AG20443 (cell line): ENCODE results near the gene POLN.
"Not testable (repeated sequence)": the region's sequence is repeated elsewhere in the genome, so short reads cannot be mapped to it uniquely, and the experiment has no call there.

Experiments used
- DNase-seq: peaks from one replicate; pipeline ENCODE4 v3.0.0; 2012; ENCODE audit warnings: low spot score, mixed read lengths

Gene POLN

DNA sequence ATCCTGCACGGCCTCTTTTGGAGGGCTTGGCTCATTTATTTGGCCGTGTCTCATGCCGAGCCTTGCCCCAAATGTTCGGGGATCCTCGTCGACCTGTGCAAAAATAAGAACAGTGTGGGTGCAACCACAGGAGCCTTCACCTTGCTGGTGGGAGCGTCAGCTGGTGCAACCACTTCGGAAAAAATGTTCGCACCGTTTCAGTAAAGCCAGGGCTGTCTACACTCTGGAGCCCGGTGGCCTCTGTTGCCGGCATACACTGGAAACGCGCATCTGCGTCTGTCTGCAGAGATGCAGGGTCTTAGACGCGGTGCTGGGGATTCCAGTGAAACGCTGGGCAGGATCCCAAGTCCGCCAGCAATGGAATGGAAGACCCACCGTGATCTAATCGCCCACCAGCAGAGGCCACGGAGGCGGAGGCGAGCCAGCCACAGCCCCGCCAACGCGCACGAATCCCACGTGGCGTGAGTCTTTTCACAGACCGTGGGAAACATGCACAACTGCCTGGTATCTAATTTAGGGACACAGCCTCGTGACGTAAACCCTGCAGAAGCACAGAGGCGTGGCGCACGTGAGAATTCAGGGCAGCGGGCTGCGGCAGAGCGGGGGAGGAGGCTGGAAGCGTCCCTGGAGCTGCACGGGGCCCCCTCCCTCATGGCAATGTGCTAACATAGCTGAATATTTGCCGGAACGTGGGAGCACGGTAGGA lies 33.8 kb upstream of the POLN start:
- DNase-seq, result no peak

DNA sequence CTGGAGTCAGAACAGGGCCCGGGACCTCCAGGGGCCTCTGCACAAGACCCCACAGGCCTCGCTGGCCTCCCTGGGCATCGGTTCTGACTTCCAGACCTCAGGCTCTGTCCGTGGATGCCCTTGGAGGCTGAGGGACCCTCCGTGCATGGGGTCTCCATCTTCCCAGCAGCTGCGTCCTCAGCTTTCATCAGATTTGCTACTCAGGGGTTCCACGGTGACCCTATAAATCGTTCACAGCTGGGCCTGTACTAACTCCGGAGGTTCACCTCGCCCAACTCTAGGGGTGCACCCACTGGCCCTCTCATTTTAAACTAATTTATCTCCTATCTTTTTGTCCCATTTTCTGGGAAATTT lies 33.1 kb upstream of the POLN start:
- DNase-seq, result not testable (repeated sequence)

DNA sequence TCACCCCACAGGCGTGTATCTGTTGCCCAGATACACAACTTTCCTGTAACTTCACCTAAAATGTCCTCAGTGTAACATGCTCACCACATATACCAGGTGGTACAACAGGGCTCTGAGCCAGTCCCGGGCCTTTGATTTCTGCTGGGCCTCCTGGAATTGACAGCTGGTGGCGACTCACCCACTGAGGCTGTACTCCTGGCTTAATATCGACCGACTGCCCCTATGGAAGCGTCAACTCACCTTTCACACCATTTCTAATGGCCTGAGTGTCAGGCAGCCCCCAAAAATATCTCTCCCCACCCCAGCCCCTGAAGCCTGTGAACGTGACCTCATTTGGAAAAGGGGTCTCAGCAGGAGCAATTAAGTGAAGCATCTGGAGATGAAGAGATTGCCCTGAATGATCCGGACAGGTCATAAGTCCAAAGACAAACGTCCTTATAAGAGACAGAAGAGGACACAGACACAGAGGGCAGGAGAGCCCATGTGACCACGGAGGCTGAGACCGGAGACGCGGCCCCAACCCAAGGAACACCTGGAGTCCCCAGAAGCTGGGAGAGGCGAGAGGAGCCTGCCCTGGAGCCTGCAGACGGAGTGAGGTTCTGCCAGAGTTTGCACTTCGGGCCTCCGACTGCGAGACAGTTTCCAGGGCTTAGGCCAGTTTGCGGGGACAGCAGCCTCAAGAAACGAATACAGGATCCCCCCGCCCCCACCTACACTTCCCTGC lies 32.6 kb upstream of the POLN start:
- DNase-seq, result no peak

DNA sequence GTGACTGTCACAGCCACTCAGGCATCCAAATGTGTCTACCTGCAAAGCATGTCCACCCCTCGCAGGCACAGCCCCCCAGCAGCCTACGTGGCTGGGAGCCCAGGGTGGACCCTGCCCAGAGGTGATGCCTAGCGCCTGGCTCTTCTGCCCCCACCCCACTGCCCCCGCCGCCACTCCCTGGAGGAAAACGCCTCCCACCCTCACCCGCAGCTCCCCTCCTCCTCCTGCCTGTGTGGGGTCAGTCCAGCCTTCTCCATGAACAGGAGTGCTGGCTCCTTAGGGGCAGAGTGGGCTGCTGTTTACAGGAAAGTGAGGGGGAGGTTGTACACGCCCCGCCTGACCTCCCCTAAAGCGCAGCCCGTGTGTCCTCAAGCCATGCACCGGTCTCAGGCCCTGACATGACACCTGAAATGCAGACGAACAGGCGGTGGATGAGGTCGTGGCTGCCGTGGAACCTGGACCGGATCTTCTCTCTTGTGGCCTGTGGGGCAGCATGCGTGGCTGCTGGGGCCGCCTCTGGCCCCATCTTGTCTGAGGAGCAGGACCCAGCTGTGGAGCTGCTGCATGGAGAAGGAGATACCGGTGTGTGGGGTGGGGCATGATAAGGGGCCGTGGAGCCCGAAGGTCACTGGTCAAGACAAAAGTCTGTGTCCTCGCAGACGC lies 31.9 kb upstream of the POLN start:
- no peak for DNase-seq

DNA sequence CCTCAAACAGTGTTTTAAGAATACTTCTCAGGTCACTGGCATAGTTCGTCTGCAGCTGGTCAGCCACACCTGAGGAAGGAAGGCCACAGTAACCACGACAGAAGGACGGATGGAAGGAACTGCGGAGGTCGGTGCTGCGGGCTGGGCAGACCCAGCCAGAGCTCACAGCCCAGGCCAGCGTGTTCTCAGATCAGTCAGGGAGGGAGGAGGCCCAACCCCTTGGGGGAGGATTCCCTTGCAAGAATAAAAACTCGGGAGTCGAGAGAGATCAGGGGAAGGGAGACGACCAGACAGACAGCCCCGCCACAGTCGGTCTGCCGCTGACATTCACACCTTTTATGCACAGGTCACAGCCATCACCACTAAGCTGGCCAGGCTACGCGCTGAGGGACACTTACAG lies 31.3 kb upstream of the POLN start:
- no peak for DNase-seq

DNA sequence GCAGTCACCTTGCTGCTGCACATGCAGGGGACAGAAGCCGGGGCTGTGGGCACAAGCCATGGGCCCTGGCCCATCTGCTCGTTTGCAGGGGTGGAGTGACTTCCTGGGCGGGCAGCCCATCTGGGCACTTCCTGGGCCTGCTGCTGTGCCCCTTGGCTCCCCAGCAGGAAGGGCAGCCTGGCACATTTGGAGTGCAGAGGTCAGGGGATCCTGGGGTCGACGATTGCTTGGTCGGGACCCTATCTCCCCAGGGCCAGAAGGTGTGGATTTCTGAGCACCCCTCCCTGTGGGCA lies 30.9 kb upstream of the POLN start:
- no peak for DNase-seq

DNA sequence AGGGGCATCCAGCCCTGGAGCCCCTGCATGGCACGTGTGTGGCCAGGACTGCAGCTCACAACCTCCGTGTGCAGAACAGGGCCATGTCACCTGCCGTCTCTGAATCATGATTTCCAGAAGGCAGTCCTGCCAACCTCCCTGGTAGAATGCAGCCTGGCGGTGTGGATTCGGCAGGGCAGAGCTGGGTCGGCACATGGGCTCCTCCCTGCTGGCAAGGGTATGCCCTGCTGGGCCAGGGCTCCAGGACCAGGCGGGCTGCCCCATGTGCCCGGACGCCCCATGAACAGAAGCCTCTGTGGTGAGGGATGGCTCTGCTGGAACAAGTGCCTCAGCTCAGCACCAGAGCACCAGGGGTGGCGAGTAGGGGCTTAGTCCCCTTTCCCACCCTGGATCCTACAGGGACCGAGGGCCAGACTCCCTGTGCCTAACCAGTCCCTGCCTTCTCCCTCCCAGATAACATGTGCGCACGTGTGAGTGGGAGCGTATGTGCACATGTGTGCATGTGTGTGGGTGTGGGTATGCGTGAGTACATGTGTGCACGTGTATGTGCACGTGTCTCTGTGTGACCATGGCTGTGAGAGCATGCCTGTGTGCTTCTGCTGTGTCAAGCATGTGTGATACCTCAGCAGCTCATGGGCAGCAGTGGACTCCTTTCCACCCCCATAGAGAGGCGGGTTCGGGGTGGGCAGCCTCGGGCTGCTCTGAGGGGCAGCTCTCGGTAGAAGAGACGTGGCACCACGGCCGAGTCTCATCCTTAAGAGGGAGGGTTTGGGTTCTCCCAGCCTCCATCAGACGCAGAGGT lies 30.3 kb upstream of the POLN start:
- DNase-seq, result no peak

DNA sequence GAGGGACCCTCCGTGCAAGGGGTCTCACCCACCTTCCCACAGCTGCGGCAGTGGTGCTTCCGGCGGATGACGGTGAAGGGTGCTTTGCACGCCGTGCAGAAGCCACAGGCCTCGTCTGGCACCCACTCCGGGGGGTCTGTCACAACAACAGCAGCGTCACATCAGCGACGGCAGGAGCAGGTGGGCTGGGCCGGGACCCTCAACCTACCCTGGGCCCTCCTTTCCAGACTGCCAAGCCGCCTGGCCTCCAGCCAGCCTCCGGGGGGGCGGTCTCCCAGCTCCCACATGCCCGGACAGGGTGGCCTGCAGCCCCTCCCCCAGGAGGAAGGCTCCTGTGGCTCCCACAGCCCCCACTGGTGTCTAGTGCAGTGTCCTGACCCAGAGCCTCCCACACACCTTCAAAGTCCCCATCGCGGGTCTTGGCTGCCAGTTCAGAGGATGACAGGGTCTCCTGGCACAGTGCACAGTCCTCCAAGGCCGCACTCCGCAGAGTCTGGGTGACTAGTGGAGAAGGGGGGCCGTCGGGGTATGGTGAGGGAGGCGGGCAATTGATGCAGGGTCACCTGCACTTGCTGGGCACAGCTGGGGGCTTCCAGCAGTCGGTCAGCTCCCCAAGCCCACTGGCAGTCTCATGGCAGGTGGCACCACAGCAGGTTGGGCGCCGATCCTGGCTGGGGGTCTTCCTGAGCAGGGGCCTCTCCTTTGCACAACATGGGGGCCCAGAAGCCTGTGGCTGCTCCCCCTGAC lies 29.5 kb upstream of the POLN start:
- DNase-seq, result no peak

DNA sequence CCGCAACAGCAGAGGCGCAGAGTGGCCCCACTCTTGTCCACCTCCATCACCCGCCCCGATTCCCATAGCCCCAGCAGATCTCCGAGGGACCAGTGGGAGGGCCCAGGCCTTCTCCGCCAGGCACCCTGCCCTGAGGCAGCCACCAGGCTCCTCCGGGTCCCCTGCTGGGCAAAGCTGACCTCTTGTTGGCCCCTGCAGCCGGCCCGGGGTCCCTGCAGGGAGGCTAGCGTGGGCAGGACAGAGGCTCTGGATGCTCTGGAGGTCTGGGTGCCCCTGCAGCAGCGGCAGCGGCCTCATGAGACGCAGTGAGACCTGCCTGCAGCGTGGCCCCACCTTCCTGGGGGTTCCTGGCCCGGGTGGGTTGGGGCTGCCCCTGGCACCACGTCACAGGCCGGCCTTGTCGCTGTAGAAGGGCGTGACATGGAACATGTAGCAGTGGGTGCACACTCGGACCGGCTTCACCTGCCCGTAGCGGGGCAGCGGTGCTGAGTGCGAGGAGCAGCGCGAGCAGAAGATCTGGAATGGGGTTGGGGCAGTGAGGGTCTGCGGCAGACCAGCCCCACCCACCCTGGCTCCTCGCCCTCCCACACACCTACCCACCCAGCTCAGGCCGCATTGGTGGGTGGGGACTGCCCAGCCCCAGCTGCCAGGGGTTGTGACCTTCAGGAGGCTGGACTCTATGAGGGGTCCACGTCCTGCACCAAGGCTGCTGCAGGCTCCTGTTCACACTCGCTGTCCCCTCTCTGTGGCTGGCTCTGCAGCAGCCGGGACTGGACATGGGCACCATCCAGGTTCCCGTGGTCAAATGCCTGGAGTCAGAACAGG lies 28.6 kb upstream of the POLN start:
- DNase-seq, result no peak

DNA sequence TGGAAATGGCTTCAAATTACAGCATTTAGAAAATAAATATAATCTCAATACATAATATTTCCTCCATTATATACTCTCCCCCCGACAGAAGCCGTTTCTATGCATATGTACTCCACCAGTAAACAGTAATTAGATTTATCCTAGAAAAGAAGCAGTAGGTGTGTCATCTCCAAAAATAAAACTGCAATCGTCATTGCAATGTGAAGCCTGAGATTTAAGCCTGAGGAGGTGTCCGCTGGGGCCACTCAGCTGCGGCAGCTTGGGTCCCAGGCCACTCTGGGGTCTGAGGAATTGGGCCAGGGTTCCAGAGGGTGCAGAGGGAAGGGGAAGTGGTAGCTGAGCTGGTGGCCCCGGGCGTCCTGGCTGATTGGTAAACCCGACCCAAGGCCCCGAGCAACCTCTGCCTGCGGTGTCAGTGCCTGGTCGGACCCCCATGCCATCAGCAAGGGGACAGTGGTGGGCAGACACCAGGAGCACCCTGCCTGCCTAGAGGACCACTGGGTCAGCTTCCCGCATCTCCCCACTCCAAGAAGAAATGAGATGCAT lies 27.8 kb upstream of the POLN start:
- no peak for DNase-seq

DNA sequence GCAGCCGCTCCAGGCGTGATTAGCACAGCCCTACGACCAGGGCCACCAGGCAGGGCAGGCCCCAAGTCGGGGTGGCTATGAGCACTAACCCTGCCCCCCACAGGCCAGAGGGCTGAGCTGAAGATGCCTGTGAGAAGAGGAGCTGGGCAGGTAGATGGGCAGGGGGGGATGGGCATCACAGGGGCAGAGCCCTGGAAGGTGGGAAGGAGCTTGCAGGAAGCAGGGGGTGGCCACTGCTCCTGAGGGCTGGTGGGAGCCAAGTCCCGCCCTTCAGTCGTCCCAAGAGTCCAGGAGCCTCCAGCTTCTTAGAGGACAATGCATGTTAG lies 27.2 kb upstream of the POLN start:
- DNase-seq, result no peak

DNA sequence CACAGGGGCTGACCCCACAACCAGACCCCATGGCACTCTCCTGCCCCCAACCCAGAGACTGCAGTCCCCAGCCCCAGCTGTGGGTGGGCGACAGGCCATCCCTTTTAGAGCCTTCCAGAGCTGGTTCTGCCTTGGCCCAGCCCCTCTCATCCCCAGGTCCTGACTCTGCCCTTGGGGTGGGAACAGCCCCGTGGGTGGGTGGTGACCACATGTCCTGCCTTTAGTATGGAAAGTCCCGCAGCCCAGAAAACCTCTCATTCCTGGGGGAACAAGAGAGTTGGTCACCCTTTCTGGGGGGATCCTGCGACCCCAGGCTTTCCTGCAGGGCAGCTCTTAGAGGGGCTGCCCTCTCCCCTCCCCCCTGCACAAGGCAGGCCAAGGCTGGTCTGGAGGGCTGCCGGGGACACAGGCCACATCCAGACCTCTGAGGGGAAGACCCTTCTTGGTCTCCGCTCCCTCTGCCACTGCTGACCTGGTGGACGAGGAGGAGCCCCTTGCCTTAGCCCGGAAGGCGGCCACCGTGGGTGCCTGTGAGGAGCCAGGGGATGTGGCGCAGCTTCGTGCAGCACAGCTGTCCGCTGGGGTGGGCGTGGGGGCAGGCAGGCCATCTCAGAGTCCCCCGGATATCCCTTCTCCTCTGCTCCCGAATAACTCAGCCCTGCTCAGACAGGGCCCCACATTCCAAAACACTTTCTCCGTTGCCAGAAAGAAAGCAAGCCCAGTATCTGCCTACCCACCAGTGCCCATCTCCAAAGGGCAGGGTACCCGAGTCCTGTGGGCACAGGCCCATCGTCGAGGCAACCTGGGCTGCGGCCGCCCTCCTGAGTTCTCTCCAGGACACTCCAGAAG lies 26.7 kb upstream of the POLN start:
- no peak for DNase-seq

DNA sequence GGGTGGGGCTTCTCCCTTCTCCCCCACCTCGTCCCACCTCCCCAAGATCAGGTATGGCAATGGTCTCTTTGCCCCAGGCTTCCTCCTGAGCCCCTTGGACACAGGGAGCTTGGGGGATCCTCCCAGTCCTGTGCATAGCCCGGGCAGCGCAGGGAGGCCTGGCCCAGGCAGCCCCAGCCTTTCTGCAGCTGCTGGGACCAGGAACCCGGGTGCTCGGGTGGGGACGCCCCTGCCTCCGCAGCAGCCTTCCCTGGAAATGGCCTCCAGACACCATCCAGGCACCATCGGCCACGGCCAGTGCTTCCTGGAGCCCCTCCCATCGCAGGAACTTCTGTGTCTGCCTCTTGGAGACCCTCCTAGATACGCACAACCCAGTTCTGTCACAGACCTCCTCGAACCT lies 25.9 kb upstream of the POLN start:
- DNase-seq, result no peak

DNA sequence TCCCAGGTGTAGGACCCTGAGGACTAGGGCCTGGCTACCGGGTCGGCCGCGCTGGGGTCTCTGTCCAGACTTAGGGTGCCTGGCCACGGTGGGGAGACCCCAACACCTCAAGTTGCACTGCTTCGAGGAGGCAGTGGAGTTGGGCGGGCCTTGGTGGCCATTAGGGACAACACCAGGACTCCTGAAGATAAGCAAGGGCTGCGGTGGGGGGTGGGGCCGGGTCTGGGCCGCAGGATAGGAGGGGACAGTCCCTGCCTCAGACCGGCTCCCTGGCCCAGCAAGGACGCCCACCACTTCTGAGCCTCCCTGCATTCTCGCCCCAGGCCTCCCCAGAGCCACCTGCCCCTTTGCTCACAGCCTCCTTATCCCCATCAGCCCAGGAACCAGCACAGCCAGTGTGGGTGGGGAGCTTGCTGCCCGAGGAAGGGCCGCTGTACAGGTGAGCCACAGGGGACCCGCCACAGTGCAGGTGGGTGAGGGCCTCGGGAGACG lies 25.4 kb upstream of the POLN start:
- DNase-seq, result no peak

DNA sequence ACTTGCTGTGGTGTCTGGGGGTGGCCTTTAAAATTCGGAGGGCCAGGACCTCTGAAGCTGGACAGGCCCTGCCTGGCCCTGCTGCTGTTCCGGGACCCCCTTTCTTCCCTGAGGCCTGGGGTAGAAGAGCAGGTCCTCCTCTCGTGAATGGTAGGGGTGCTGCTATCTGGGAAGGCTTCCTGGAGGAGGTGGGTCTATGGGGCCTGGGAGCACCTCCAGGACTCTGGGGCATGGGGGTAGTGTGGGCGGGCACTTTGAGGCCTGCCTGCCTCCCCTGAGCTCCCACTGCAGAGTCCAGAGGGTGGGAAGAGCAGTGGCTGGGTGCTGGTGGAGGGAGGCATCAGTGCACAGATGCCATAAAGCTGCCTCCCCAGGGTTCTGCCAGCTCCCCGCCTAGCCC lies 24.9 kb upstream of the POLN start:
- no peak for DNase-seq

DNA sequence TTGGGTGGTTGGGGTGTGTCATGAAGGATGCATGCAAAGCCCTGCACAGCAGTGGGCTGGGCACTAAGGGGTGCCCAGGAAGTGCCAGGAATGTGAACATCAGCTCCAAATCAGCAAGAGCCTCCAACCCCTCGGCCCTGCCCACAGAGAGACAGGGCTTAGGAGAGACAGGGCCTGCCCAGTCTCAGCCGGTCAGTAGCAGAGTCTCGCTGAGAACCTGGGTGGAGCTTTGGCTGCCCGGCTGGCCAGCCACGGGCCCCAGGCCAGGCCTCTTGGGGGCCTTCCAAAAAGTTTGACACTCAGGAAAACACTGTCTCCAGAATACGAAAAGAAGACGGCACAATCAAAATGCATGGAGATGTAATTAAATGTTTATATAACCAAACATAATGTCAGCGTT lies 24.3 kb upstream of the POLN start:
- DNase-seq, result peak; percentile 94

DNA sequence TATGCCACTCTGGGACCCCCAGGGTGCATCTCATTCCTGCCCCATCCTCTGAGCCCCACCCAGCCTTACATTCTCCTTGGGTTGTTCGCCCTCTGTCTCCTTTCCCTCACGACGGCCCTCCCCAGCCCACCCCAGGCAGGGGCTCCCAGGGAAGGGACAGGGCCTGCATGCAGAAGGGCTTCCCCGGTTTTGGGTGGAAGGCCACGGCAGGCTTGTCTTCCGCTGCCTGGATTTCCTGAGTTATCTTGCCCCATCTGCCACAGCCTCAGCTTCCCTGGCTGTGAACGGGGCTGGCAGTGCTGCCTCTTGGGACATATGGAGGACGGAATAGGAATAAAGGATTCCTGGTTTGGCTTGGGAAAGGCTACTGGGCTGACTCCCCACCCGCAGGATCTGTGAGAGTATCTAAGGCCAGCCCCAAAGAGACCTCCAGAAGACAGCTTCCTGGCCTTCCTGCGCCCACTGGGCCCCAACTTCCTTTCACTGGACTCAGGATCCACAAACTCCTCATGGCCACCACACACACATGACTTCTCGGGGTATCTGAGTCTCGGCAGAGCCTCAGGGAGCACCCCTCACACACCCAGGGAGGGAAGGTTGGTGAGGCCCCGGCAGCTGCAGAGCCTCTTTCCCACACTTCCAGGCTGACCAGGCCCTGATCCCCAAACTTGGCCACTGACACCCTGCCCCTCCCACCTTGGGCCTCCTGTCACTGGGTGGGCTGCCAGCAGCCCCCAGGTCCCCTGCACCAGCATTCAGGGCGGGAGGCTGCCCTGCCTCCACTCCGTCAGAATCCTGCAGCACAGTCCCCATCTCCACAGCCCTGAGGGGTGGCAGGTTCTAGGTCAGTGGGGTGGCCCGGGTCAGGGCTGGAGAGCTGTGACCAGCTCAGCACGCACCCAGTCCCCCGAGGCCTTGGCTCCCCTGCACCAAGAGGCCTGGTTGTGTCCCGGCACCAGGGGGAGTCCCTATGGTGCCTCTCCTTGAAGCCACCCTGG lies 23.5 kb upstream of the POLN start:
- no peak for DNase-seq

DNA sequence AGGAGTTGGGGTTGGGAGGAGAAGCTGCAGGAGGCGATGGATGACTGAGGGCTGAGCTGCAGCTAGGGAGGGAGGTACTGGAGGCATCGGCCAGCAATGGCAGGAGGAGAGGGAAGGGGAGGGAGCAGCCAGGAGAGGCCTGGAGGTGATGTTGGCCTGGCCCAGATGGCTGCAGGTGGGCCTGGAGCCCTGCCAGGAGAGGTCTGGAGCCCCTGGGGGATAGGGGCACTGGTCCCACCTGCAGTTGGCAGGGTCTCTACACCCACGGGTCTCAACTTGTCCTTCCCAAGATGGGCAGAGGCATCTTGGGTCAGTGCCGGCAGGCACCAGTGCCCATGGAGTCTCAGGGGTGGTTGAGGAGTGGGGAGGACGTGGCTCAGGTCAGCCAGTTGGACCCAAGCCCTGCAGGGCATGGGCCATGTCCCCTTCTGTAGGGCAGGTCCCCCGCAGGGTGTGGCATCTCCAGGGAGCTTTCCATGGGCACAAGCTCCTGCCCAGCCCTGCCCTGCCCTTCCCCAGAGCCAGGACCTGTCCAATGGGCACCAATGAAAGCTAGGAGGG lies 22.6 kb upstream of the POLN start:
- DNase-seq, result no peak
